ENCODE measurements around the gene PTGR1. TPM values are rescaled to one million over a fixed set of nuclear protein-coding genes. Genes with fewer than 3 reads are reported as not detected.

PTGR1 gene
- total and polyA plus RNA-seq, 2 donors (not counting 3 experiments of a cell fraction or from before 2014, with no cell fraction given), result 70.3 to 79.1 TPM

DNA sequence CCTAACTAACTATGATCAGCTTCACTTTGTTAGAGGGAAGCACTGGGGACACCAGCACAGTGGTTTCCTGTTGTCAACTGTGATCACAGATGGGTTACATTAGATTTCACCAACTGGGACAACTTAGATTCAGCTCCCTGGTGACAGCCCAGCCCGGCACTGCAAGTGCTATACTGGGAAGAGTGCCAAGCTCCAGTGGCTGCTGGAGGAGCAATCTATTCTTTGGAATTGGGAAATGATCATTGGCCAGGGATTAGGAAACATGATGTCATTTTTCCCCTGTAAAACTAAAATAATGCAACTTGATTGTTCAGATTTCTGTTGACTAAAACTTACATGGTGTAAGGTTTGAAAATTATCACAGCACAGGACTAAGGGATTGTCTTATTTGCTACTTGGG is 33.2 kb downstream of the PTGR1 start:
- no peak overlapping the region for H3K27ac ChIP-seq (ENCODE audit: insufficient read depth, low read depth, low read length)
- H3K27me3 ChIP-seq (ENCODE audit: control insufficient read depth in 2 of 2, insufficient read depth in 2 of 2, low read length in 2 of 2), result no peaks in the 10 kb centered on the region
- POLR2A ChIA-PET, result no interaction called here
- H4K20me1 ChIP-seq (replicated peaks; ENCODE audit: control insufficient read depth, extremely low read depth, insufficient read depth, low read length), result no peaks in the 10 kb centered on the region
- dilution Hi-C loops (cut with MboI; ENCODE audit: extremely low pct_ligation_motif_present, low sequenced_read_pairs) (no loop called here), intact Hi-C loops (cut with micrococcal nuclease) (no loop called here)
- H3K4me1 ChIP-seq (ENCODE audit: control insufficient read depth, extremely low read depth, insufficient read depth, low read length), result no peaks in the 10 kb centered on the region
- CTCF ChIA-PET, result interaction anchor here (1.2 kb wide), 1 partner anchor 43 kb away, joined by 3 read pairs; no protein-coding TSS in a partner anchor
- peaks cover 23 to 27% of the 10 kb centered on the region in 2 experiments for H3K36me3 ChIP-seq (ENCODE audit: control insufficient read depth in 2 of 2, extremely low read depth in 1 of 2, insufficient read depth in 2 of 2, low read length in 2 of 2)
- no peak for FAIRE-seq
- no peaks in the 10 kb centered on the region for H3K9me3 ChIP-seq (replicated peaks; ENCODE audit: control insufficient read depth, insufficient read depth, low read length)
- H3K79me2 ChIP-seq (ENCODE audit: control insufficient read depth, insufficient read depth, low read length), result no peaks in the 10 kb centered on the region
- BruUV-seq (replicated peaks), result no TSS peak
- no peak overlapping the region for H2AFZ ChIP-seq (ENCODE audit: low read depth, low read length)
- H3K4me3 ChIP-seq (replicated peaks in 1 of 3; ENCODE audit: insufficient read depth in 1 of 3, low read depth in 1 of 3, low read length in 3 of 3), result no peak overlapping the region
- no peak overlapping the region for H3K4me2 ChIP-seq (ENCODE audit: insufficient read depth, low read length)
- no peaks in the 10 kb centered on the region for H3K9me1 ChIP-seq (replicated peaks; ENCODE audit: control insufficient read depth, extremely low read depth, insufficient read depth, low read length)
- TF ChIP-seq, protein P1, sequence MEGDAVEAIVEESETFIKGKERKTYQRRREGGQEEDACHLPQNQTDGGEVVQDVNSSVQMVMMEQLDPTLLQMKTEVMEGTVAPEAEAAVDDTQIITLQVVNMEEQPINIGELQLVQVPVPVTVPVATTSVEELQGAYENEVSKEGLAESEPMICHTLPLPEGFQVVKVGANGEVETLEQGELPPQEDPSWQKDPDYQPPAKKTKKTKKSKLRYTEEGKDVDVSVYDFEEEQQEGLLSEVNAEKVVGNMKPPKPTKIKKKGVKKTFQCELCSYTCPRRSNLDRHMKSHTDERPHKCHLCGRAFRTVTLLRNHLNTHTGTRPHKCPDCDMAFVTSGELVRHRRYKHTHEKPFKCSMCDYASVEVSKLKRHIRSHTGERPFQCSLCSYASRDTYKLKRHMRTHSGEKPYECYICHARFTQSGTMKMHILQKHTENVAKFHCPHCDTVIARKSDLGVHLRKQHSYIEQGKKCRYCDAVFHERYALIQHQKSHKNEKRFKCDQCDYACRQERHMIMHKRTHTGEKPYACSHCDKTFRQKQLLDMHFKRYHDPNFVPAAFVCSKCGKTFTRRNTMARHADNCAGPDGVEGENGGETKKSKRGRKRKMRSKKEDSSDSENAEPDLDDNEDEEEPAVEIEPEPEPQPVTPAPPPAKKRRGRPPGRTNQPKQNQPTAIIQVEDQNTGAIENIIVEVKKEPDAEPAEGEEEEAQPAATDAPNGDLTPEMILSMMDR (IDR thresholded peaks at IDR 0.05; ENCODE audit: extremely low read depth in 1 of 2, insufficient read depth in 1 of 2, low read depth in 1 of 2, low read length in 2 of 2), result no peak
- TF ChIP-seq POLR2AphosphoS5 (IDR thresholded peaks at IDR 0.05; ENCODE audit: insufficient read depth, low read depth, low read length) (no peak), JUN (IDR thresholded peaks at IDR 0.05; ENCODE audit: borderline replicate concordance, insufficient read depth, insufficient read length, low read depth) (no peak), MYC (IDR thresholded peaks at IDR 0.05; ENCODE audit: low read depth, low read length) (no peak), GATA2 (IDR thresholded peaks at IDR 0.05; ENCODE audit: insufficient read depth, insufficient read length, low read depth, low read length) (no peak), POLR2A (IDR thresholded peaks at IDR 0.05; ENCODE audit: low read depth, low read length) (no peak), EZH2 (IDR thresholded peaks at IDR 0.05; ENCODE audit: borderline replicate concordance, low read depth, low read length, severe bottlenecking) (no peak), FOS (IDR thresholded peaks at IDR 0.05; ENCODE audit: borderline replicate concordance, insufficient read depth, low read length) (no peak)
- TF ChIP-seq, protein P2, sequence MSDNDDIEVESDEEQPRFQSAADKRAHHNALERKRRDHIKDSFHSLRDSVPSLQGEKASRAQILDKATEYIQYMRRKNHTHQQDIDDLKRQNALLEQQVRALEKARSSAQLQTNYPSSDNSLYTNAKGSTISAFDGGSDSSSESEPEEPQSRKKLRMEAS (IDR thresholded peaks at IDR 0.05; ENCODE audit: insufficient read depth, insufficient read length), result no peak
- DNase-seq (ENCODE audit: low read depth, low spot score), result peak; percentile 22
- H3K9ac ChIP-seq (replicated peaks; ENCODE audit: extremely low read depth, insufficient read depth, low read length), result no peak overlapping the region

Measured in endothelial cell of umbilical vein (primary cell).